ENCODE data around the gene ICAM4. TPM values are rescaled to one million over a fixed set of nuclear protein-coding genes. Genes with fewer than 3 reads are reported as not detected.

Gene ICAM4
- total RNA-seq, 4 donors from 2014 or later = 1.1 to 2.4 TPM; not detected in 2

DNA sequence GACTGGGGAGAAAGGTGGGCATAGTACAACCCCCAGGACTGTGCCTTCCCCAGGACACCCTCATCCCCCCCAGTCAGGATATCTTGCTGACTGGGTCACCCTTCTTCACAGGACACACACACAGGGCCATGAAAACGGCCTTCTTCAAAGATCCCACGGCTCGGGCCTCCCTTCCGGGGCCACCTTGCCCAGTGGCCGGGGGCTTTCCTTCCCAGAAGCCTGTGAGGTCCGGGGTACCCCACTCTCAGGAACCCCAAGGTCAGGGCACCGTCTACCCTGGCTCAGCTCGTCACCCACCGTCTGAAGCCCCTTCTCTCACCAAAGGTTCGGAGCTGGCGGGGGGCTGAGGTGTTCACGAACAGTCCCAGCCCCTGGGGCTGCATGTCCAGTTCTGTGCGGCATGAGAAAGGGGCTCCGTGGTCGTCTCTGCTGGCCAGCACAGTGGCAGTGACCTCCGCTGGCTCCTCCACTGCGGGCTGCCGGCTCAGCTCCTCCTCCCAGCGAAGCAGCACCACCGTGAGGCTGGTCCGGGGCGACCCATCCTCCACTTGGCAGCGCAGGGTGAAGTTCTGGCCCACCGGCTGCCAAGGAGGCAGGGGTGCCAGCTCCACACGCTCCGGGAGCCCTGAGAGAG, 48.7 kb downstream of the ICAM4 start:
- TF ChIP-seq, protein P1, sequence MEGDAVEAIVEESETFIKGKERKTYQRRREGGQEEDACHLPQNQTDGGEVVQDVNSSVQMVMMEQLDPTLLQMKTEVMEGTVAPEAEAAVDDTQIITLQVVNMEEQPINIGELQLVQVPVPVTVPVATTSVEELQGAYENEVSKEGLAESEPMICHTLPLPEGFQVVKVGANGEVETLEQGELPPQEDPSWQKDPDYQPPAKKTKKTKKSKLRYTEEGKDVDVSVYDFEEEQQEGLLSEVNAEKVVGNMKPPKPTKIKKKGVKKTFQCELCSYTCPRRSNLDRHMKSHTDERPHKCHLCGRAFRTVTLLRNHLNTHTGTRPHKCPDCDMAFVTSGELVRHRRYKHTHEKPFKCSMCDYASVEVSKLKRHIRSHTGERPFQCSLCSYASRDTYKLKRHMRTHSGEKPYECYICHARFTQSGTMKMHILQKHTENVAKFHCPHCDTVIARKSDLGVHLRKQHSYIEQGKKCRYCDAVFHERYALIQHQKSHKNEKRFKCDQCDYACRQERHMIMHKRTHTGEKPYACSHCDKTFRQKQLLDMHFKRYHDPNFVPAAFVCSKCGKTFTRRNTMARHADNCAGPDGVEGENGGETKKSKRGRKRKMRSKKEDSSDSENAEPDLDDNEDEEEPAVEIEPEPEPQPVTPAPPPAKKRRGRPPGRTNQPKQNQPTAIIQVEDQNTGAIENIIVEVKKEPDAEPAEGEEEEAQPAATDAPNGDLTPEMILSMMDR (IDR thresholded peaks at IDR 0.05; ENCODE audit: low read depth) = no peak

Small RNA genes within 50 kb of the gene (small RNA-seq; reads per million reads assigned to genes)
- gene AC011511.1 (not detected), gene AC011511.4 (not detected)

Other genes starting within 250 kb of the ICAM4 start
- gene SHFL, start 200.6 kb upstream of the ICAM4 start, total RNA-seq = 10 to 100 TPM in 3 of 4 donors, 1 to 10 TPM in 1; 8.6 to 36.7 (median 25.6) TPM
- gene ANGPTL6, start 184.3 kb upstream of the ICAM4 start, total RNA-seq = under 1 TPM in 1 of 4 donors, not detected in 3; 0.85 TPM
- 10 to 100 TPM; 14.2 to 31.8 (median 15.0) TPM for gene PPAN, start 180.6 kb upstream of the ICAM4 start, total RNA-seq
- 10 to 100 TPM in 1 of 4 donors, 1 to 10 TPM in 2, not detected in 1; 2.4 to 16.8 (median 5.7) TPM for gene P2RY11, start 175.3 kb upstream of the ICAM4 start, total RNA-seq
- gene EIF3G, start 167.1 kb upstream of the ICAM4 start, total RNA-seq = 100 to 1,000 TPM; 163 to 283 (median 235) TPM
- 10 to 100 TPM; 25.5 to 60.7 (median 41.5) TPM for gene DNMT1, start 92.0 kb upstream of the ICAM4 start, total RNA-seq
- gene S1PR2, start 55.6 kb upstream of the ICAM4 start, total RNA-seq = 10 to 100 TPM in 1 of 4 donors, 1 to 10 TPM in 3; 7.7 to 10.1 (median 9.1) TPM
- gene MRPL4, start 34.7 kb upstream of the ICAM4 start, total RNA-seq = 10 to 100 TPM; 30.6 to 60.8 (median 31.0) TPM
- gene ICAM1, start 15.8 kb upstream of the ICAM4 start, total RNA-seq = 10 to 100 TPM; 11.4 to 43.4 (median 31.9) TPM
- under 1 TPM; 0.16 to 0.68 (median 0.52) TPM for gene ICAM5, start 3.0 kb downstream of the ICAM4 start, total RNA-seq
- gene ZGLP1, start 22.9 kb downstream of the ICAM4 start, total RNA-seq = 1 to 10 TPM in 3 of 4 donors, under 1 TPM in 1; 0.49 to 5.8 (median 2.2) TPM
- 10 to 100 TPM in 2 of 4 donors, 1 to 10 TPM in 2; 7.3 to 17.2 (median 9.1) TPM for gene FDX2, start 29.1 kb downstream of the ICAM4 start, total RNA-seq
- 10 to 100 TPM in 1 of 4 donors, 1 to 10 TPM in 3; 5.9 to 22.4 (median 8.2) TPM for gene RAVER1, start 46.6 kb downstream of the ICAM4 start, total RNA-seq
- gene ICAM3, start 52.7 kb downstream of the ICAM4 start, total RNA-seq = 10 to 100 TPM in 1 of 4 donors, 1 to 10 TPM in 3; 4.9 to 17.3 (median 9.2) TPM
- 10 to 100 TPM; 59.2 to 94.4 (median 75.9) TPM for gene TYK2, start 93.6 kb downstream of the ICAM4 start, total RNA-seq
- 100 to 1,000 TPM in 2 of 4 donors, 10 to 100 TPM in 2; 85.3 to 181 (median 119) TPM for gene CDC37, start 116.6 kb downstream of the ICAM4 start, total RNA-seq
- gene PDE4A, start 133.6 kb downstream of the ICAM4 start, total RNA-seq = 10 to 100 TPM; 14.3 to 26.6 (median 17.8) TPM
- gene KEAP1, start 216.4 kb downstream of the ICAM4 start, total RNA-seq = 10 to 100 TPM; 36.2 to 55.9 (median 48.0) TPM
- under 1 TPM in 2 of 4 donors, not detected in 2; 0.17 to 0.65 TPM for gene S1PR5, start 230.5 kb downstream of the ICAM4 start, total RNA-seq